Measurements from ENCODE around the gene RTN4. TPM values are rescaled to one million over a fixed set of nuclear protein-coding genes. Genes with fewer than 3 reads are reported as not detected.

RTN4 gene
- total and polyA plus RNA-seq, 2 of the 4 experiments (the other 2 are of a cell fraction): 77.8 to 588 TPM

DNA sequence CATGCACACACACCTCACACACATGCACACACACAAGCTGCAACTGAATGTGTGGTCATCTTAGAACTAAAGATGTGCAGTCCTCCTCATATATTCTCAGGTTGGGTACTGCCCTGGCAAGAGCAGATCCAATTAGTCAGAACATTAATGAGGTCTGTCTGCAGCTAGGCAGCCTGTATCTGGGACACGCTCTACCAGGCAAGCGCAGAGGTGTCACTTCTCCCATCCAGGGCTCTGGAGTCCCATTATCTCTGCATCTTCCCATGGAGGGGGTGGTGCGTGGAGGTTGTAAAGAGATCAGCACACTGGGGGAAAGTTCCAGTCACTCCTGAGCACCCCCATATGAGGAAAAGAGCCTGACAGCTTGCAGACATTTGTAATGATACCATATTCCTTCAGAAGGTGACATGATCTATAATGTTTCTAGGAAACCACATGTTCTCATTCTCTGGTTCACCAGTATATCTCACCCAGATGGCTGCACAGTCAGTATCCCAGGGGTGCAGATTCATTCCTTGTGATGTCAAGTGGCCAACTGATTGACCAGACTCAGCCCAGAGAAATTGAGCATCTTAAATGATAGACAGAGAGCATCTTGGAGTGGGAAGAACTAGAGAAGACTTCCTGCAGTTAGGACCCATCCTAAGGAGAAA, 95.4 kb downstream of the RTN4 start:
- no peaks in the 10 kb centered on the region for H3K27me3 ChIP-seq (ENCODE audit: control insufficient read depth, insufficient read depth, low read length)
- H2AFZ ChIP-seq (replicated peaks; ENCODE audit: low read length, poor library complexity): no peak overlapping the region
- H3K14ac ChIP-seq (replicated peaks; ENCODE audit: low read depth, low read length): no peak overlapping the region
- POLR2A ChIA-PET (ENCODE audit: unreplicated experiment): no interaction called here
- no peak overlapping the region for H3K23ac ChIP-seq (ENCODE audit: low read depth, low read length)
- no peak overlapping the region for H3K56ac ChIP-seq (ENCODE audit: extremely low read depth, insufficient read depth, low read length)
- no TSS peak for BruUV-seq (replicated peaks)
- H2BK5ac ChIP-seq (ENCODE audit: low read depth, low read length, poor library complexity, severe bottlenecking): no peak overlapping the region
- in situ Hi-C loops (cut with MboI; ENCODE audit: low sequenced_read_pairs) (no loop called here), intact Hi-C loops (cut with micrococcal nuclease) (no loop called here), dilution Hi-C loops (cut with HindIII; ENCODE audit: low sequenced_read_pairs, unreplicated experiment) (no loop called here)
- H4K91ac ChIP-seq (ENCODE audit: insufficient read depth, low read depth, low read length): no peak overlapping the region
- H2BK20ac ChIP-seq (ENCODE audit: low read depth, low read length): 0 out of 2 replicates have a peak overlapping the region, but pooled peaks have one; percentile 40
- no peak overlapping the region for H3K27ac ChIP-seq (ENCODE audit: insufficient read depth, low read length)
- H4K8ac ChIP-seq (ENCODE audit: low read depth in 2 of 2, low read length in 2 of 2): no peak overlapping the region
- peaks cover 0 to 20% of the 10 kb centered on the region in 2 experiments; a peak in 3 of 4 replicates for H3K79me1 ChIP-seq (ENCODE audit: low read depth in 1 of 2, low read length in 2 of 2)
- no peak overlapping the region for H3K4me2 ChIP-seq (ENCODE audit: low read depth, low read length)
- ATAC-seq (ENCODE audit: low read depth) (no peak), DNase-seq (no peak)
- no peak overlapping the region for H3K9ac ChIP-seq (ENCODE audit: low read depth, low read length)
- H2BK120ac ChIP-seq (ENCODE audit: low read depth, low read length): no peak overlapping the region
- no peak overlapping the region for H4K5ac ChIP-seq (ENCODE audit: low read depth, low read length)
- H3K4me1 ChIP-seq (ENCODE audit: control insufficient read depth, insufficient read depth, low read length): peaks cover 13% of the 10 kb centered on the region
- CTCF ChIA-PET: no interaction called here
- peaks cover 26% of the 10 kb centered on the region for H3K9me1 ChIP-seq (ENCODE audit: insufficient read depth, low read length)
- no peaks in the 10 kb centered on the region for H4K20me1 ChIP-seq (ENCODE audit: insufficient read depth, low read length)
- no peak overlapping the region; the same call in 2 of the 3 replicates for H2BK15ac ChIP-seq (ENCODE audit: low read depth, low read length)
- TF ChIP-seq SMC3 (IDR thresholded peaks at IDR 0.05; ENCODE audit: low read depth, low read length): no peak
- no peak for TF ChIP-seq RCOR1 (IDR thresholded peaks at IDR 0.05; ENCODE audit: insufficient replicate concordance, low read length)
- no peak overlapping the region for H2AK9ac ChIP-seq (replicated peaks; ENCODE audit: low read depth, low read length, poor library complexity)
- no peak overlapping the region for H3K4me3 ChIP-seq (ENCODE audit: insufficient read depth, low read depth, low read length)
- peak overlapping the region; percentile 24; the same call in 1 of the 2 replicates for H3K4ac ChIP-seq (ENCODE audit: low read depth, low read length)
- no peak overlapping the region for H2AK5ac ChIP-seq (ENCODE audit: low read depth, low read length)
- no peaks in the 10 kb centered on the region for H3K9me3 ChIP-seq (ENCODE audit: control insufficient read depth, insufficient read depth, low read length)
- H3K18ac ChIP-seq (ENCODE audit: low read depth, low read length): no peak overlapping the region
- no CpG with 5 or more reads among the region's 3 CpGs for WGBS, 2 experiments (ENCODE audit: extremely low coverage in 2 of 2, insufficient read length in 1 of 2)
- no peaks in the 10 kb centered on the region for H3K36me3 ChIP-seq (ENCODE audit: control insufficient read depth, insufficient read depth, low read length)
